GM12892 (cell line): ENCODE measurements around the gene NFATC2.

ENCODE experiments used
- DNase-seq: peaks from one replicate; pipeline ENCODE4 v3.0.0; 2011; ENCODE audit not compliant: insufficient read length
- FAIRE-seq: peaks from 2 replicates; lab custom pipeline; 2011; peaks lifted over from hg19 to GRCh38; lab: Jason Lieb, UNC
- POLR2A ChIP-seq: IDR thresholded peaks from 2 replicates; pipeline ENCODE4 v1.6.1; 2011; ENCODE audit warnings: low read depth, low read length, control low read depth
- POLR2AphosphoS5 ChIP-seq: IDR thresholded peaks from 2 replicates; pipeline ENCODE4 v1.6.1; 2011; ENCODE audit warnings: low read depth, low read length, control low read depth
- TAF1 ChIP-seq: IDR thresholded peaks from 2 replicates; pipeline ENCODE4 v1.6.1; 2011; ENCODE audit warnings: low read depth, mild to moderate bottlenecking, control low read depth, low read length, borderline replicate concordance

NFATC2 gene

GRCh38 chr20:51413857-51414256, 128.7 kb downstream of the NFATC2 start:
- TF ChIP-seq TAF1, result no peak
- no peak for TF ChIP-seq POLR2AphosphoS5
- no peak for TF ChIP-seq POLR2A
- DNase-seq, result no peak
- FAIRE-seq, result peak; percentile 33

GRCh38 chr20:51412951-51413481, 129.5 kb downstream of the NFATC2 start:
- TF ChIP-seq TAF1 (no peak), POLR2AphosphoS5 (no peak), POLR2A (no peak)
- no peak for FAIRE-seq
- DNase-seq, result no peak

- TF ChIP-seq POLR2AphosphoS5 (no peak), POLR2A (no peak), TAF1 (no peak)
- DNase-seq, result no peak
- no peak for FAIRE-seq
These were observed 130.1 kb downstream of the NFATC2 start for GRCh38 chr20:51412333-51412871.

- TF ChIP-seq POLR2AphosphoS5 (no peak), POLR2A (no peak), TAF1 (no peak)
- FAIRE-seq (no peak), DNase-seq (no peak)
These were observed 130.6 kb downstream of the NFATC2 start for GRCh38 chr20:51411870-51412269.

- no peak for FAIRE-seq
- TF ChIP-seq TAF1 (no peak), POLR2AphosphoS5 (no peak), POLR2A (no peak)
- no peak for DNase-seq
These were observed 131.8 kb downstream of the NFATC2 start for GRCh38 chr20:51410586-51411325.

- TF ChIP-seq POLR2AphosphoS5 (no peak), TAF1 (no peak), POLR2A (no peak)
- DNase-seq (no peak), FAIRE-seq (no peak)
These were observed 133.2 kb downstream of the NFATC2 start for GRCh38 chr20:51409192-51409880.

- FAIRE-seq, result peak; percentile 92
- DNase-seq, result peak; percentile 79
- TF ChIP-seq POLR2AphosphoS5 (no peak), TAF1 (0 out of 2 replicates have a peak, but pooled peaks have one; percentile 24), POLR2A (peak; percentile 38; the same call in 1 of the 2 replicates)
These were observed 138.0 kb downstream of the NFATC2 start for GRCh38 chr20:51404297-51405060.

GRCh38 chr20:51403466-51404220, 138.9 kb downstream of the NFATC2 start:
- no peak for TF ChIP-seq POLR2AphosphoS5
- TF ChIP-seq TAF1, result no peak
- TF ChIP-seq POLR2A, result no peak
- no peak for DNase-seq
- FAIRE-seq, result no peak

GRCh38 chr20:51402201-51402600, 140.3 kb downstream of the NFATC2 start:
- peak; percentile 30 for FAIRE-seq
- DNase-seq, result no peak
- TF ChIP-seq TAF1 (no peak), POLR2AphosphoS5 (no peak), POLR2A (no peak)

GRCh38 chr20:51401496-51401895, 141.0 kb downstream of the NFATC2 start:
- TF ChIP-seq TAF1 (no peak), POLR2AphosphoS5 (no peak), POLR2A (no peak)
- DNase-seq (no peak), FAIRE-seq (no peak)
